IMR-90 (cell line): ENCODE measurements around the gene STOX1. TPM values are rescaled to one million over a fixed set of nuclear protein-coding genes. Genes with fewer than 3 reads are reported as not detected.

Source experiments
- ATAC-seq: fragments of 200-7000 bp; cut with Tn5 transposase; 2 replicates; pipeline ENCODE4 v1.9.1; 2020; ENCODE audit warnings: low read depth, mild to moderate bottlenecking, moderate library complexity
- BruUV-seq: library from RNA; stranded (reverse); fragments of 400-500 nt; replicated peaks from 2 replicates; lab custom pipeline; 2021; lab: Mats Ljungman, UMichigan
- CTCF ChIA-PET: fragments of 300-600 bp; formaldehyde crosslinking; extraction: SDS; loops from one replicate; lab custom pipeline; 2021; ENCODE audit warnings: antibody characterized with exemption; lab: Yijun Ruan, JAX
- POLR2A ChIA-PET: fragments of 300-600 bp; sonication (Branson Sonifier 250); formaldehyde crosslinking; loops from one replicate; lab custom pipeline; 2022; ENCODE audit warnings: antibody characterized with exemption; ENCODE audit not compliant: unreplicated experiment; lab: Charles Lee
- DNase-seq: peaks from one replicate; pipeline ENCODE4 v3.0.0; 2013
- H2AFZ ChIP-seq: replicated peaks from 2 replicates; pipeline ENCODE3; 2013; ENCODE audit warnings: low read length, mild to moderate bottlenecking; ENCODE audit not compliant: poor library complexity
- H2AK5ac ChIP-seq: 2 replicates; pipeline ENCODE4 v1.6.1; 2013; ENCODE audit warnings: low read depth, low read length, inconsistent platforms
- H2AK9ac ChIP-seq: replicated peaks from 2 replicates; pipeline ENCODE3; 2013; ENCODE audit warnings: mild to moderate bottlenecking, low read depth, low read length, moderate library complexity; ENCODE audit not compliant: poor library complexity
- H2BK120ac ChIP-seq: 2 replicates; pipeline ENCODE4 v1.6.1; 2013; ENCODE audit warnings: low read depth, low read length, inconsistent platforms
- H2BK15ac ChIP-seq: 3 replicates; pipeline ENCODE4 v1.6.1; 2013; ENCODE audit warnings: low read depth, low read length, inconsistent platforms
- H2BK20ac ChIP-seq: 2 replicates; pipeline ENCODE4 v1.6.1; 2013; ENCODE audit warnings: low read depth, mild to moderate bottlenecking, inconsistent platforms, low read length, moderate library complexity
- H2BK5ac ChIP-seq: 2 replicates; pipeline ENCODE4 v1.6.1; 2013; ENCODE audit warnings: mild to moderate bottlenecking, low read depth, low read length, inconsistent platforms; ENCODE audit not compliant: poor library complexity, severe bottlenecking
- H3K14ac ChIP-seq: replicated peaks from 2 replicates; pipeline ENCODE4 v1.6.1; 2013; ENCODE audit warnings: low read depth, low read length, inconsistent platforms
- H3K18ac ChIP-seq: 2 replicates; pipeline ENCODE4 v1.6.1; 2013; ENCODE audit warnings: low read depth, low read length, control low read depth
- H3K23ac ChIP-seq: 2 replicates; pipeline ENCODE4 v1.6.1; 2013; ENCODE audit warnings: low read depth, low read length, inconsistent platforms
- H3K27ac ChIP-seq: 2 replicates; pipeline ENCODE4 v1.5.1; 2013; ENCODE audit warnings: mild to moderate bottlenecking, control low read depth, low read length; ENCODE audit not compliant: insufficient read depth
- H3K27me3 ChIP-seq: 2 replicates; pipeline ENCODE4 v1.6.1; 2013; ENCODE audit warnings: low read length; ENCODE audit not compliant: control insufficient read depth, insufficient read depth
- H3K36me3 ChIP-seq: 2 replicates; pipeline ENCODE4 v1.6.1; 2013; ENCODE audit warnings: low read length, mixed read lengths; ENCODE audit not compliant: control insufficient read depth, insufficient read depth
- H3K4ac ChIP-seq: 2 replicates; pipeline ENCODE4 v1.6.1; 2013; ENCODE audit warnings: low read depth, low read length, inconsistent platforms
- H3K4me1 ChIP-seq: 2 replicates; pipeline ENCODE4 v1.6.1; 2013; ENCODE audit warnings: low read length, mixed read lengths; ENCODE audit not compliant: control insufficient read depth, insufficient read depth
- H3K4me2 ChIP-seq: 2 replicates; pipeline ENCODE4 v1.6.1; 2013; ENCODE audit warnings: low read depth, mild to moderate bottlenecking, control low read depth, low read length, moderate library complexity
- H3K4me3 ChIP-seq: 2 replicates; pipeline ENCODE4 v1.5.1; 2013; ENCODE audit warnings: low read depth, mild to moderate bottlenecking, control low read depth, low read length, moderate library complexity; ENCODE audit not compliant: insufficient read depth
- H3K56ac ChIP-seq: 2 replicates; pipeline ENCODE4 v1.6.1; 2013; ENCODE audit warnings: low read length, inconsistent platforms; ENCODE audit not compliant: insufficient read depth; ENCODE audit errors: extremely low read depth
- H3K79me1 ChIP-seq, 2 experiments: 2 replicates each; pipeline ENCODE4 v1.6.1; 2013; ENCODE audit warnings: low read length in 2 of 2, inconsistent platforms in 1 of 2, low read depth in 1 of 2
- H3K9ac ChIP-seq: 2 replicates; pipeline ENCODE4 v1.6.1; 2013; ENCODE audit warnings: low read depth, low read length, control low read depth
- H3K9me1 ChIP-seq: 2 replicates; pipeline ENCODE4 v1.6.1; 2013; ENCODE audit warnings: low read length, inconsistent platforms; ENCODE audit not compliant: insufficient read depth
- H3K9me3 ChIP-seq: 2 replicates; pipeline ENCODE4 v1.6.1; 2013; ENCODE audit warnings: low read length; ENCODE audit not compliant: control insufficient read depth, insufficient read depth
- H4K20me1 ChIP-seq: 2 replicates; pipeline ENCODE4 v1.6.1; 2013; ENCODE audit warnings: low read length, inconsistent platforms; ENCODE audit not compliant: insufficient read depth
- H4K5ac ChIP-seq: 2 replicates; pipeline ENCODE4 v1.6.1; 2013; ENCODE audit warnings: mild to moderate bottlenecking, low read depth, low read length, control low read depth
- H4K8ac ChIP-seq, 2 experiments: 2 replicates each; pipeline ENCODE4 v1.6.1; 2013; ENCODE audit warnings: low read depth in 2 of 2, low read length in 2 of 2, control low read depth in 1 of 2, inconsistent platforms in 1 of 2
- H4K91ac ChIP-seq: 2 replicates; pipeline ENCODE4 v1.6.1; 2013; ENCODE audit warnings: low read depth, low read length, inconsistent platforms; ENCODE audit not compliant: insufficient read depth
- BHLHE40 ChIP-seq: fragments of 150-350 bp; IDR thresholded peaks from 2 replicates; pipeline ENCODE4 v1.6.1; 2016; ENCODE audit warnings: mild to moderate bottlenecking, low read depth, low read length
- CEBPB ChIP-seq: IDR thresholded peaks from 2 replicates; pipeline ENCODE4 v1.6.1; 2012; ENCODE audit warnings: low read depth, low read length, improper control_type of control experiment
- CHD1 ChIP-seq: IDR thresholded peaks from 2 replicates; pipeline ENCODE4 v1.6.1; 2012; ENCODE audit warnings: low read depth, low read length, improper control_type of control experiment
- CTCF ChIP-seq: conservative IDR thresholded peaks from 2 replicates; pipeline ENCODE4 v1.5.1; 2012; ENCODE audit warnings: mild to moderate bottlenecking, low read depth, low read length, improper control_type of control experiment
- ELK1 ChIP-seq: fragments of 150-350 bp; IDR thresholded peaks from 2 replicates; pipeline ENCODE4 v1.6.1; 2016; ENCODE audit warnings: low read depth, mild to moderate bottlenecking, low read length, moderate library complexity, borderline replicate concordance
- FOS ChIP-seq: fragments of 150-350 bp; IDR thresholded peaks from 2 replicates; pipeline ENCODE4 v1.6.1; 2016; ENCODE audit warnings: low read depth, low read length
- MAZ ChIP-seq: IDR thresholded peaks from 2 replicates; pipeline ENCODE4 v1.6.1; 2012; ENCODE audit warnings: low read depth, mild to moderate bottlenecking, low read length, improper control_type of control experiment, moderate library complexity, borderline replicate concordance
- NFE2L2 ChIP-seq: fragments of 150-350 bp; IDR thresholded peaks from 2 replicates; pipeline ENCODE4 v1.6.1; 2016; ENCODE audit warnings: low read depth, mild to moderate bottlenecking, low read length
- POLR2A ChIP-seq: IDR thresholded peaks from 2 replicates; pipeline ENCODE4 v1.6.1; 2012; ENCODE audit warnings: mild to moderate bottlenecking, low read depth, low read length
- RAD21 ChIP-seq: IDR thresholded peaks from 2 replicates; pipeline ENCODE4 v1.6.1; 2012; ENCODE audit warnings: low read length, improper control_type of control experiment
- RCOR1 ChIP-seq: IDR thresholded peaks from 2 replicates; pipeline ENCODE4 v1.6.1; 2012; ENCODE audit warnings: mild to moderate bottlenecking, low read length, improper control_type of control experiment; ENCODE audit not compliant: insufficient replicate concordance
- RFX5 ChIP-seq: IDR thresholded peaks from 2 replicates; pipeline ENCODE4 v1.8.0; 2012; ENCODE audit warnings: low read depth, mild to moderate bottlenecking, low read length, moderate library complexity
- USF2 ChIP-seq: fragments of 150-350 bp; IDR thresholded peaks from 2 replicates; pipeline ENCODE4 v1.6.1; 2017; ENCODE audit warnings: mild to moderate bottlenecking, antibody characterized with exemption, low read length, low read depth
- WGBS, 2 experiments: methylation state at CpG; one replicate each; pipeline versions ENCODE4 v1.1.5 to v1.1.7; 2013; ENCODE audit warnings: missing lambda C conversion rate in 2 of 2; ENCODE audit not compliant: insufficient read length in 1 of 2; ENCODE audit errors: extremely low coverage in 2 of 2; 5-methylcytosine and 5-hydroxymethylcytosine counted together
- dilution Hi-C: fragments of 300-500 bp; cut with HindIII; formaldehyde crosslinking; loops from one replicate; pipeline ENCODE4 v1.14.3; 2018; ENCODE audit warnings: low sequenced_read_pairs; ENCODE audit not compliant: unreplicated experiment
- in situ Hi-C: fragments of 300-500 bp; cut with MboI; formaldehyde crosslinking; loops from 3 replicates; pipeline ENCODE4 v1.14.3; 2019; ENCODE audit warnings: low sequenced_read_pairs, inconsistent platforms, mixed read lengths
- intact Hi-C: fragments of 100-400 bp; cut with micrococcal nuclease; formaldehyde crosslinking; loops from 2 replicates; pipeline ENCODE4 v1.10.0; 2022
- polyA plus RNA-seq, 3 experiments: library from polyadenylated mRNA; depleted of rRNA; stranded (reverse); fragments of >200 nt; gene quantifications; 2 replicates each; pipeline ENCODE4 v1.2.3, GENCODE V29; 2012; ENCODE audit warnings: low replicate concordance in 1 of 3
- total RNA-seq: library from RNA; depleted of rRNA; stranded (reverse); fragments of >200 nt; gene quantifications from 2 replicates; pipeline ENCODE4 v1.2.3, GENCODE V29; 2012

Gene STOX1
- total and polyA plus RNA-seq, 2 of the 4 experiments (the other 2 are of a cell fraction), result 0.03 to 0.18 TPM

GRCh38 chr10:68901105-68901927, 74.0 kb downstream of the STOX1 start, which contains the start of gene DDX50:
TSS of gene DDX50 (plus strand) at chr10:68901315. CDS start at chr10:68901385, 70 bp downstream.
- dilution Hi-C loops (loop anchor here (25.0 kb wide), 1 partner anchor 139 kb away; no protein-coding TSS in a partner anchor), intact Hi-C loops (no loop called here), in situ Hi-C loops (no loop called here)
- Histone ChIP-seq H3K56ac (peak within 1 kb of the TSS; percentile 85), H3K9me1 (0 out of 2 replicates have a peak, but pooled peaks cover 4% of the 10 kb centered on the region), H3K4ac (peak within 1 kb of the TSS; percentile 98), H3K23ac (peak within 1 kb of the TSS; percentile 94), H2AFZ (peak within 1 kb of the TSS; percentile 98), H2BK15ac (peak within 1 kb of the TSS; percentile 3; the same call in 1 of the 3 replicates), H3K18ac (peak within 1 kb of the TSS; percentile 73), H3K9ac (peak within 1 kb of the TSS; percentile 87), H4K8ac (peak within 1 kb of the TSS; percentile 83 to 98), H2BK20ac (peak within 1 kb of the TSS; percentile 59; the same call in 1 of the 2 replicates), H3K4me2 (peak within 1 kb of the TSS; percentile 96), H2AK5ac (peak within 1 kb of the TSS; percentile 87), H3K14ac (peak within 1 kb of the TSS; percentile 92), H3K27me3 (no peaks in the 10 kb centered on the region), H2AK9ac (peak within 1 kb of the TSS; percentile 99), H2BK120ac (peak within 1 kb of the TSS; percentile 92), H3K4me1 (no peaks in the 10 kb centered on the region; the same call in 1 of the 2 replicates), H3K79me1 (peaks cover 9 to 43% of the 10 kb centered on the region in 2 experiments; a peak in 3 of 4 replicates), H4K5ac (peak within 1 kb of the TSS; percentile 93), H3K9me3 (no peaks in the 10 kb centered on the region), H4K91ac (peak within 1 kb of the TSS; percentile 74), H2BK5ac (peak within 1 kb of the TSS; percentile 96), H3K4me3 (peak within 1 kb of the TSS; percentile 86), H3K36me3 (no peaks in the 10 kb centered on the region), H4K20me1 (no peaks in the 10 kb centered on the region), H3K27ac (peak within 1 kb of the TSS; percentile 94)
- WGBS, 2 experiments, result 0% methylated on average over 22 of the region's 47 CpGs; no CpG with 5 or more reads in 1 of the 2 experiments
- BruUV-seq, result no TSS peak
- POLR2A ChIA-PET, result no interaction called here
- CTCF ChIA-PET, result interaction anchor here (0.9 kb wide), 1 partner anchor 108 kb away, joined by 3 read pairs; no protein-coding TSS in a partner anchor
- DNase-seq (peak; percentile 99), ATAC-seq (peak; percentile 96)
- TF ChIP-seq FOS (peak; percentile 39; the same call in 1 of the 2 replicates), CTCF (peak; percentile 20; the same call in 1 of the 2 replicates), USF2 (peak; percentile 1; the same call in 1 of the 2 replicates), RFX5 (no peak), CHD1 (peak; percentile 57; the same call in 1 of the 2 replicates), BHLHE40 (no peak), CEBPB (no peak), RAD21 (no peak), MAZ (peak; percentile 60; the same call in 1 of the 2 replicates), ELK1 (0 out of 2 replicates have a peak, but pooled peaks have one; percentile 50), RCOR1 (no peak), POLR2A (peak; percentile 97), NFE2L2 (no peak)
